Activated T-cell treated with anti-CD3 and anti-CD28 coated beads, Interleukin-2, amount 50 U/mL, for 72 hours (primary cell): Measurements from ENCODE around the gene AKIP1. TPM values are rescaled to one million over a fixed set of nuclear protein-coding genes. Genes with fewer than 3 reads are reported as not detected.
A peak's percentile ranks its signal among the peaks of the same experiment; 100 is the strongest.
"Not testable (repeated sequence)": the region's sequence is repeated elsewhere in the genome, so short reads cannot be mapped to it uniquely, and the experiment has no call there.

Experiments used
- ATAC-seq, 2 donors: fragments of 150-1000 bp; cut with Tn5 transposase; replicated peaks in 1 of 2; 2 replicates each; pipeline ENCODE4 v1.10.0; 2021; ENCODE audit warnings: moderate library complexity in 2 of 2, mild to moderate bottlenecking in 1 of 2
- DNase-seq, 2 donors: peaks; one replicate each; pipeline ENCODE4 v3.0.0; 2021 to 2022; ENCODE audit warnings: mixed read lengths in 1 of 2
- H3K27ac Mint-ChIP-seq: one replicate; pipeline ENCODE4 v1.8.0; 2022; ENCODE audit warnings: mild to moderate bottlenecking, moderate library complexity, mixed read lengths
- H3K27me3 Mint-ChIP-seq: one replicate; pipeline ENCODE4 v1.8.0; 2022; ENCODE audit warnings: low read depth, mixed read lengths
- H3K36me3 Mint-ChIP-seq, 2 donors: one replicate each; pipeline ENCODE4 v1.8.0; 2022; ENCODE audit warnings: mixed read lengths in 2 of 2, mild to moderate bottlenecking in 1 of 2; ENCODE audit not compliant: insufficient read depth in 2 of 2
- H3K4me1 Mint-ChIP-seq: one replicate; pipeline ENCODE4 v1.8.0; 2022; ENCODE audit warnings: low read depth, mixed read lengths
- H3K4me3 Mint-ChIP-seq, 2 donors: one replicate each; pipeline ENCODE4 v1.8.0; 2022; ENCODE audit warnings: mild to moderate bottlenecking in 2 of 2, mixed read lengths in 2 of 2, moderate library complexity in 2 of 2
- H3K9me3 Mint-ChIP-seq, 2 donors: one replicate each; pipeline ENCODE4 v1.8.0; 2022; ENCODE audit warnings: mixed read lengths in 2 of 2
- total RNA-seq, 2 donors: library from RNA; stranded (reverse); gene quantifications; one replicate each; pipeline ENCODE4 v1.2.3, GENCODE V29; 2022

The AKIP1 gene
- total RNA-seq, 2 donors from 2014 or later, result 27.2 to 27.7 TPM

- Mint-ChIP-seq H3K27me3 (no peaks in the 10 kb centered on the region), H3K27ac (no peak overlapping the region), H3K4me1 (no peaks in the 10 kb centered on the region), H3K36me3 (no peaks in the 10 kb centered on the region), H3K4me3 (no peak overlapping the region), H3K9me3 (no peaks in the 10 kb centered on the region)
- DNase-seq (no peak), ATAC-seq (no peak)
Observed at GRCh38 chr11:8928205-8928604, 17.2 kb downstream of the AKIP1 start.

GRCh38 chr11:8928981-8929615 lies 18.1 kb downstream of the AKIP1 start:
- DNase-seq (no peak), ATAC-seq (no peak)
- no peaks in the 10 kb centered on the region for H3K4me1 Mint-ChIP-seq
- no peak overlapping the region for H3K27ac Mint-ChIP-seq
- H3K36me3 Mint-ChIP-seq, result no peaks in the 10 kb centered on the region
- H3K27me3 Mint-ChIP-seq, result no peaks in the 10 kb centered on the region
- no peaks in the 10 kb centered on the region for H3K9me3 Mint-ChIP-seq
- no peak overlapping the region for H3K4me3 Mint-ChIP-seq

- ATAC-seq (no peak), DNase-seq (no peak)
- no peaks in the 10 kb centered on the region for H3K9me3 Mint-ChIP-seq
- H3K36me3 Mint-ChIP-seq, result no peaks in the 10 kb centered on the region
- no peak overlapping the region for H3K27ac Mint-ChIP-seq
- no peaks in the 10 kb centered on the region for H3K4me1 Mint-ChIP-seq
- no peak overlapping the region for H3K4me3 Mint-ChIP-seq
- no peaks in the 10 kb centered on the region for H3K27me3 Mint-ChIP-seq
Observed at GRCh38 chr11:8930456-8931175, 19.6 kb downstream of the AKIP1 start.

- ATAC-seq (no peak), DNase-seq (no peak)
- H3K36me3 Mint-ChIP-seq, result no peaks in the 10 kb centered on the region
- H3K27me3 Mint-ChIP-seq, result no peaks in the 10 kb centered on the region
- peaks cover 8% of the 10 kb centered on the region for H3K4me1 Mint-ChIP-seq
- H3K9me3 Mint-ChIP-seq, result no peaks in the 10 kb centered on the region
- no peak within 1 kb of the TSS for H3K27ac Mint-ChIP-seq
- no peak within 1 kb of the TSS for H3K4me3 Mint-ChIP-seq
Observed at GRCh38 chr11:8932564-8933180, 21.7 kb downstream of the AKIP1 start, which contains the start of gene C11orf16. Gene C11orf16 (minus strand): TSS chr11:8932947. CDS start chr11:8932308, 639 bp downstream.

- no peaks in the 10 kb centered on the region for H3K9me3 Mint-ChIP-seq
- no peaks in the 10 kb centered on the region for H3K36me3 Mint-ChIP-seq
- H3K4me3 Mint-ChIP-seq, result no peak overlapping the region
- ATAC-seq, result no peak
- H3K27me3 Mint-ChIP-seq, result peaks cover under 1% of the 10 kb centered on the region
- DNase-seq, result no peak
- H3K4me1 Mint-ChIP-seq, result peaks cover 11% of the 10 kb centered on the region
- no peak overlapping the region for H3K27ac Mint-ChIP-seq
Observed at GRCh38 chr11:8933931-8934330, 22.9 kb downstream of the AKIP1 start.

- no peak overlapping the region for H3K27ac Mint-ChIP-seq
- no peak for ATAC-seq
- H3K27me3 Mint-ChIP-seq, result peaks cover 7% of the 10 kb centered on the region
- peaks cover 11% of the 10 kb centered on the region for H3K4me1 Mint-ChIP-seq
- no peak for DNase-seq
- H3K9me3 Mint-ChIP-seq, result no peaks in the 10 kb centered on the region
- peak overlapping the region; percentile 10 to 43 for H3K4me3 Mint-ChIP-seq
- no peaks in the 10 kb centered on the region for H3K36me3 Mint-ChIP-seq
Observed at GRCh38 chr11:8934742-8935488, 23.9 kb downstream of the AKIP1 start.

- H3K36me3 Mint-ChIP-seq, H3K27me3 Mint-ChIP-seq, ATAC-seq, DNase-seq, H3K27ac Mint-ChIP-seq, H3K4me3 Mint-ChIP-seq, H3K9me3 Mint-ChIP-seq: not testable (repeated sequence)
- peaks cover 11% of the 10 kb centered on the region for H3K4me1 Mint-ChIP-seq
Observed at GRCh38 chr11:8935789-8936188, 24.8 kb downstream of the AKIP1 start.

- H3K27me3 Mint-ChIP-seq, result peaks cover 14% of the 10 kb centered on the region
- peak; percentile 47 to 74 for ATAC-seq
Observed at GRCh38 chr11:8937159-8937558, 26.2 kb downstream of the AKIP1 start.

GRCh38 chr11:8937659-8938058 lies 26.7 kb downstream of the AKIP1 start:
- H3K4me1 Mint-ChIP-seq, result peaks cover 11% of the 10 kb centered on the region
- no peak overlapping the region for H3K27ac Mint-ChIP-seq
- H3K4me3 Mint-ChIP-seq, result no peak overlapping the region
- ATAC-seq (peak in 1 of 2 donors; percentile 18), DNase-seq (no peak)
- peaks cover 14% of the 10 kb centered on the region for H3K27me3 Mint-ChIP-seq
- no peaks in the 10 kb centered on the region for H3K9me3 Mint-ChIP-seq
- no peaks in the 10 kb centered on the region for H3K36me3 Mint-ChIP-seq

More at GRCh38 chr11:8937159-8937558, 26.2 kb downstream of the AKIP1 start:
- H3K36me3 Mint-ChIP-seq, result no peaks in the 10 kb centered on the region
- H3K4me3 Mint-ChIP-seq, result peak overlapping the region in 1 of 2 donors; percentile 31
- H3K27ac Mint-ChIP-seq, result no peak overlapping the region
- peaks cover 11% of the 10 kb centered on the region for H3K4me1 Mint-ChIP-seq
- peak in 1 of 2 donors; percentile 7 for DNase-seq
- no peaks in the 10 kb centered on the region for H3K9me3 Mint-ChIP-seq

- H3K27ac Mint-ChIP-seq, result no peak overlapping the region
- no peaks in the 10 kb centered on the region for H3K9me3 Mint-ChIP-seq
- peaks cover 14% of the 10 kb centered on the region for H3K27me3 Mint-ChIP-seq
- H3K4me3 Mint-ChIP-seq, result no peak overlapping the region
- ATAC-seq (no peak), DNase-seq (no peak)
- peaks cover 0 to 2% of the 10 kb centered on the region in 2 donors for H3K36me3 Mint-ChIP-seq
- peaks cover 11% of the 10 kb centered on the region for H3K4me1 Mint-ChIP-seq
Observed at GRCh38 chr11:8941341-8942103, 30.5 kb downstream of the AKIP1 start.

- ATAC-seq (no peak), DNase-seq (no peak)
- Mint-ChIP-seq H3K27ac (no peak within 1 kb of the TSS), H3K4me1 (peaks cover 4% of the 10 kb centered on the region), H3K36me3 (peaks cover 2 to 7% of the 10 kb centered on the region in 2 donors), H3K27me3 (peaks cover 14% of the 10 kb centered on the region), H3K9me3 (no peaks in the 10 kb centered on the region), H3K4me3 (no peak within 1 kb of the TSS)
Observed at GRCh38 chr11:8942518-8943066, 31.6 kb downstream of the AKIP1 start, which contains the start of gene ASCL3. Gene ASCL3 (minus strand): TSS chr11:8943016. CDS start chr11:8938161, 4,855 bp downstream.
